Activated CD8-positive, alpha-beta T cell treated with anti-CD3 and anti-CD28 coated beads, Interleukin-2, amount 10 ng/mL, durations not matched to agents 7 days and 5 days (primary cell): Measurements from ENCODE around the gene NKAIN1. TPM values are rescaled to one million over a fixed set of nuclear protein-coding genes. Genes with fewer than 3 reads are reported as not detected.
"Not testable (repeated sequence)": the region's sequence is repeated elsewhere in the genome, so short reads cannot be mapped to it uniquely, and the experiment has no call there.

Experiments used
- ATAC-seq: fragments of 150-1000 bp; cut with Tn5 transposase; one replicate; pipeline ENCODE4 v1.10.0; 2021; ENCODE audit warnings: moderate library complexity
- CTCF ChIA-PET: fragments of 350-600 bp; sonication (Branson Sonifier 250); formaldehyde crosslinking; loops from one replicate; lab custom pipeline; 2021; ENCODE audit warnings: antibody characterized with exemption; lab: Charles Lee
- POLR2A ChIA-PET: fragments of 350-600 bp; sonication (Branson Sonifier 250); formaldehyde crosslinking; loops from one replicate; lab custom pipeline; 2021; ENCODE audit warnings: antibody characterized with exemption; lab: Charles Lee
- DNase-seq: peaks from one replicate; pipeline ENCODE4 v3.0.0-alpha.2; 2020
- H3K27ac Mint-ChIP-seq: one replicate; pipeline ENCODE4 v1.8.0; 2021; ENCODE audit warnings: mild to moderate bottlenecking, mixed read lengths
- H3K27me3 Mint-ChIP-seq: one replicate; pipeline ENCODE4 v1.8.0; 2021; ENCODE audit warnings: low read depth, mixed read lengths
- H3K36me3 Mint-ChIP-seq: one replicate; pipeline ENCODE4 v1.8.0; 2021; ENCODE audit warnings: low read depth, mixed read lengths
- H3K4me1 Mint-ChIP-seq: one replicate; pipeline ENCODE4 v1.8.0; 2021; ENCODE audit warnings: low read depth, mixed read lengths
- H3K4me3 Mint-ChIP-seq: one replicate; pipeline ENCODE4 v1.8.0; 2021; ENCODE audit warnings: mild to moderate bottlenecking, mixed read lengths
- H3K9me3 Mint-ChIP-seq: one replicate; pipeline ENCODE4 v1.8.0; 2022; ENCODE audit warnings: mixed read lengths; ENCODE audit not compliant: insufficient read depth
- total RNA-seq, 2 experiments: library from RNA; stranded (reverse); gene quantifications; one replicate each; pipeline ENCODE4 v1.2.3, GENCODE V29; 2021

NKAIN1 gene
- total RNA-seq, 2 experiments from 2014 or later = 0.63 to 2.0 TPM

DNA sequence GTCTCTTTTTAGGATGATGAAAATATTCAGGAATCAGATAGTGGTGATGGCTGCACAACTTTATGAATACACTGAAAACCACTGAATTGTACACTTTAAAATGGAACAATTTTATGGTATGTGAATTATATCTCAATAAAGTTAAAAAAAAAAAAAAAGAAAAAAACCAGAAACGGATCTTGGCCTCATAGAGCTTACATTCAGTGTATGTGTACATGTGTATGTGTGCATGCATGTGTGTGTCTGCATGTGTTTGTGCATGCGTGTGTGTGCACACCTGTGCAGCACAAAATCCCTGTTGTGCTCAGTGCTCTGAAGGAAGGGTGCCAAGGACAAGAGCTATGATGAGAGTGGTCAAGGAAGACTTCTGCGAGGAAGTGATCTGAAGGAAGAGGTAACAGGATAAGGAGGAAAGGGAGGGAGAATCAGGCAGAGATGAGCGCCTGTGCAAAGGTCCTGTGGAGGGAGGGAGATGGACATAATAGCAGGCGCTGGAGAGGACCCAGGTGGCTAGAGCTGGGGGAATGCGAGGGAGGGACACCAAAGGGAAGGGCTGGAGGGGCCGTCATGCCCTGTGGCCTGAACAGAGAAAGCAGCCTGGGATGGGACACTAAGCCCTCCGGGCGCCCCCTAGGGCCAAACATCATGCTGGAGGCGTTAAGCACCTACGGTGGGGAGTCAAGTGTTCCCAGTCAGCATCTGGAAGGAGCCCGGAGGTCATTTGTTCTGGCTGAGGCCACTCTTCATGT is 25.2 kb downstream of the NKAIN1 start:
- Mint-ChIP-seq H3K4me3 (no peak overlapping the region), H3K27ac (no peak overlapping the region), H3K4me1 (no peaks in the 10 kb centered on the region), H3K27me3 (peaks cover 9% of the 10 kb centered on the region), H3K9me3 (peaks cover 4% of the 10 kb centered on the region), H3K36me3 (no peaks in the 10 kb centered on the region)
- POLR2A ChIA-PET = no interaction called here
- DNase-seq (no peak), ATAC-seq (no peak)
- CTCF ChIA-PET = no interaction called here

DNA sequence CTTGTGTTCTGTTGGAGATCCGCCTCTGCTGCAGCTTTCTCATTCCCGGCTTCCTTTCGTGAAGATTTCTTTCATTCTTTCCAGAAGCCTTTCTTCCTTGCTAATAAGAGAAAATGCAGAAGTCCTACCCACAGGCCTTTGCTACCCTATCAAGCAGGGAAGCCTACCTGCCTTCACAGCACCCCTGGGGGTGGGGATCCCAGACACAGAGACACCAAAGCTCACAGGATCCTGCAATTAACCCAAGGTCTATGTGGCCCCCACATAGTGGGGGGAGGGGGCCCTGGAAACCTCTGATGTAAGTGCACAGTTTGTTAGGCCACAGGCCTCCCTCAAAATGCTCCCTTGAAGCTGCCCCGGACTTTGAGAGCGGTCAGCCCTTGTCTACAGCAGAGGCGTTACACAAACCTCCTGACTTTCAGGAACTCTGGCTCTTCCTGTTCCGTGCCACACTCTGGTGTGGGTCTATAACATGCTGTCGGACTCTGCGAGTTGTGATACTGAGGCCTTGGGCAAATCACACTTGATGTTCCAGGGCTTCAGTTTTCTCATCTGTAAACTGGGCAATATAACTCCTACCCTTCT is 31.2 kb downstream of the NKAIN1 start:
- Mint-ChIP-seq H3K9me3 (peaks cover 4% of the 10 kb centered on the region), H3K36me3 (no peaks in the 10 kb centered on the region), H3K27me3 (peaks cover 7% of the 10 kb centered on the region), H3K4me3 (no peak overlapping the region), H3K4me1 (no peaks in the 10 kb centered on the region), H3K27ac (no peak overlapping the region)
- ChIA-PET POLR2A (no interaction called here), CTCF (no interaction called here)
- no peak for ATAC-seq
- no peak for DNase-seq

DNA sequence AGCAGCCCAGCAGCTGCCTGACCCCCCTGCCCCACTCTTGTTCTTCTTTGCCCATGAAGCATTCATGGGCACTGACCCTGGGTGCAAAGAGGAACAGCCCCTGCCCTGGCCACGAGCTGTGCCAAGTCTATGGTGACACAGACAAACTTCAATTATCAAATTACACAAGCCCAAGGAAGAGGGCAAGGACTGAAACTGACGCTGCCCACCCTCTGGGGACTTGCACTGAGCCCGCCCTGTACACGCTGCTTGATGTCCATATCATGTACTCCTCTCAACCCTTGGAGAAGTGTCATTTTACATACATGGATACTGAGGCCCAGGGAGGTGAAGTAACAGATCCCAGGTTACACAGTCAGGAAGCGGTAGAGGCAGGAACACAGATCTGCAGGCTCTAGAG is 32.1 kb downstream of the NKAIN1 start:
- no peak for ATAC-seq
- no peak for DNase-seq
- ChIA-PET CTCF (no interaction called here), POLR2A (no interaction called here)
- Mint-ChIP-seq H3K9me3 (peaks cover 4% of the 10 kb centered on the region), H3K27ac (no peak overlapping the region), H3K27me3 (peaks cover 5% of the 10 kb centered on the region), H3K4me3 (no peak overlapping the region), H3K4me1 (no peaks in the 10 kb centered on the region), H3K36me3 (no peaks in the 10 kb centered on the region)

DNA sequence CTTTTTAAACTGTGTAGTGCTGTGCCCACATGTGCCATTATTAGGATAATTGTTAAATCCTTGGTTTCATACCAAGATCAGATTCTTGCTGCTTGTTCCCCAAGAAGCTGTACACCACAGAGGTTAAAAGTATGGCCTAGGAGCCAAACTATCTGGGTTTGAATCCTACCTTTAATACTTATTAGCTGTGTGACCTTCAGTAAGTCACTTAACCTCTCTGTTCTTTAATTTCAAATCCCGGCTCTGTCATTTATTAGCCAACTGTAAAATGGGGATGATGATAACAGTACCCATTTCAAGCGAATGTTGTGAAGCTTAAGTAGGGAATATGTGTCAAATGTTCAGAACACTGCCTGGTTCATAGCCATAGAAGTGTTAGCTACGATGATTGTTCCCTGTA is 32.6 kb downstream of the NKAIN1 start:
- DNase-seq = no peak
- Mint-ChIP-seq H3K4me1 (no peaks in the 10 kb centered on the region), H3K27me3 (peaks cover 5% of the 10 kb centered on the region), H3K27ac (no peak overlapping the region), H3K4me3 (no peak overlapping the region), H3K9me3 (peaks cover 3% of the 10 kb centered on the region), H3K36me3 (no peaks in the 10 kb centered on the region)
- ChIA-PET POLR2A (no interaction called here), CTCF (no interaction called here)
- ATAC-seq = no peak

DNA sequence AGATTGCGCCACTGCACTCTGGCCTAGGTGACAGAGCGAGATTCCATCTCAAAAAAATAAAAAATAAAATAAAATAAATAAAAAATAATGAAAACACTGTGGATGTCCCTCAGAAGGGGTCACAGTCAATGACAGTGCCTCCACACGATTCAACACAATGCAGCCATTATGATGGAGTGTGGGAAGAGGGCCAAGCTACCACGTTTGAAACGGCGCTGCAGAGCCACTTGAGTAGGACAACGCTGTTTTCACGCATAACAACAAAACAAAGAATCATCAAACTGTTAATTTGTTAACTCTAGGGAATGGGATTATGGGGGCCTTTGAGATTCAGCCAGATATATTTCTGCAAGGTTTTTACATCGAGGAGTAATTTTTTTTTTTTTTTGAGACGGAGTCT is 36.5 kb downstream of the NKAIN1 start:
- H3K9me3 Mint-ChIP-seq = no peaks in the 10 kb centered on the region
- H3K36me3 Mint-ChIP-seq = no peaks in the 10 kb centered on the region
- H3K27ac Mint-ChIP-seq = no peak overlapping the region
- H3K4me1 Mint-ChIP-seq = no peaks in the 10 kb centered on the region
- H3K4me3 Mint-ChIP-seq = no peak overlapping the region
- peaks cover 4% of the 10 kb centered on the region for H3K27me3 Mint-ChIP-seq
- ChIA-PET POLR2A (no interaction called here), CTCF (no interaction called here)
- ATAC-seq (no peak), DNase-seq (no peak)

DNA sequence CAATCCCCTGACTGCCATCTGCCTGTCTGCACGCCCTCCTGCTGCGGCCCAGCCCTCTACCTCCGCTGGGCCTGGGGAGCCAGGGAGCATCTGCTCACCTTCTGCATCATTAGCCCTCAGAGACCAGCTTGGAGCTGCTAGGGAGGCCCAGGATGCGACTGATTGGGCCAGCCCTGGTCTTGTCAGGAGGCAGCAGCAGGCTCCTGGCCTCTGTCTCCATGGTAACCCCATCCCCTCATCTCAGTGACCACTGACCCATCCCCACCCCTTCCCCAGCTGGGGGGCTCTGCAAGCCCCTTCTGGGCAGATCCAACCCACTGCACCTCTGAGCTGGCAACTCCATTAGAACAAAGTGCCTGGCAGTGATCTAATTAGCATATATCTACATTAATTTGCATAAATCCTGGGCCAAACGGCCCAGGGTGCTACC is 37.7 kb downstream of the NKAIN1 start:
- ChIA-PET POLR2A (no interaction called here), CTCF (no interaction called here)
- H3K36me3 Mint-ChIP-seq = no peaks in the 10 kb centered on the region
- H3K27ac Mint-ChIP-seq = no peak overlapping the region
- peaks cover 4% of the 10 kb centered on the region for H3K27me3 Mint-ChIP-seq
- no peaks in the 10 kb centered on the region for H3K4me1 Mint-ChIP-seq
- DNase-seq = no peak
- ATAC-seq = no peak
- no peaks in the 10 kb centered on the region for H3K9me3 Mint-ChIP-seq
- H3K4me3 Mint-ChIP-seq = no peak overlapping the region

DNA sequence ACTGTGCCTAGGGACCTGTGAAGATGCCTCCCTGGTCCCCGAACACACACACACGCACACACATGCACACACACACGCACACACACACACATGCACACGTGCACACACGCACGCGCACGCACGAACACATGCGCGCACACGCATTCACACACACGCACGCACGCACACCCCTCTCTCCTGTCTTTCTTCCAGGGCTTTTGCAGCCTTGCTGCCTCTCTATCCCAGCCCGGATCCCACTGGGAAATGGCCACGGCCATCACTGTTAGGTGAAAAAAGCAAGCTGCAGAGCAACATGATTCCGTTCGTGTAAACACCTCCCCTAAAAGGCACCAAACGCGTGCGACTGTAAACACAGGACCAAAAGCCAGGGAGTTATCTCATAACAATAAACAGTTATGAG is 39.7 kb downstream of the NKAIN1 start:
- no peak overlapping the region for H3K4me3 Mint-ChIP-seq
- ChIA-PET CTCF (no interaction called here), POLR2A (no interaction called here)
- no peaks in the 10 kb centered on the region for H3K36me3 Mint-ChIP-seq
- ATAC-seq (no peak), DNase-seq (no peak)
- no peak overlapping the region for H3K27ac Mint-ChIP-seq
- H3K4me1 Mint-ChIP-seq = no peaks in the 10 kb centered on the region
- H3K27me3 Mint-ChIP-seq = peaks cover 4% of the 10 kb centered on the region
- no peaks in the 10 kb centered on the region for H3K9me3 Mint-ChIP-seq

DNA sequence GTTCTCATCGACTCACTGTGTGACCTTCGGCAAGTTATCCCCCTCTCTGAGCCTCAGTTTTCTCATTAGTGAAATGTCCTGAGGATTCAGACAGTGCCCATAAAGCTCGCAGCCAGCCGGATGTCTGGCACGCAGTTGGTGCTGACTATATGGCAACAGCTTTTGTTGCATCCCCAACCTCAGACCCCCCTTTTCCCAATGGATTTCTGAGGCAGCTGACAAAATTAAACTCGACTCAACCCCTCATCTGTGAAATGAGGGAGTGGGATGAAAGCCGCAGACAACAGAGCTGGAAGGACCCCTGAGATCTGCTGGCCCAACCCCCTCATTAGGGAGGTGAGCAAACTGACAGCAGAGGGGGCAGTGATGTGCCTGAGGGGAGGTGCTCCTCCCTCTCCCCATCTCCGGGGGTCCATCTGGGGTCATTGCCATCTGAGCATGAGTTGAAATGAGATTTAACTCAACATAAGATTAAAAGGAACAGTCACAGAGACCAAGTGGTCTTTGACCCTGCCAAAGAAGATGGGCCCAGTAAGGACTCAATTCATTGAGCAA is 40.4 kb downstream of the NKAIN1 start:
- H3K36me3 Mint-ChIP-seq = no peaks in the 10 kb centered on the region
- DNase-seq (no peak), ATAC-seq (no peak)
- peaks cover 4% of the 10 kb centered on the region for H3K27me3 Mint-ChIP-seq
- CTCF ChIA-PET = no interaction called here
- no peak overlapping the region for H3K27ac Mint-ChIP-seq
- H3K9me3 Mint-ChIP-seq = no peaks in the 10 kb centered on the region
- H3K4me3 Mint-ChIP-seq = no peak overlapping the region
- POLR2A ChIA-PET = no interaction called here
- no peaks in the 10 kb centered on the region for H3K4me1 Mint-ChIP-seq

DNA sequence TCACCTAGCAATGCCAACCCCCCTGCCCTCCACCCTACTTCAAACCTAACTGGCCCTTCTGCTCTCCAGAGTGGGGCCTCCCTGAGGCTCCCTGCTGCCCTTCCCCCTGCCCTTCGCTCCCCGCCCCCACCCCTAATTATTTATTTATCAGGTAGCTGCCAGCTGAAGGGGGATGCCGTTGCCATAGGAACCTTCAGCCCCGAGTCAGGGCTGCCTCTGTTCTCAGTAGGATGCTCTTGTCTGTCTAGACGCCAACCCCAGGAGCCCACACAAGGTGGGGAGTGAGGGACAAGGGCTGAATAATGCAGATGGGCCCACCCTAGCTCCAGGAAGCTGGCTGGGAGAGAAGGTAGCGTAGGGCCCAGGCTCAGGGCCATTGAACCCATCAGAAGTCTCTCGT is 41.1 kb downstream of the NKAIN1 start:
- H3K9me3 Mint-ChIP-seq = no peaks in the 10 kb centered on the region
- H3K27ac Mint-ChIP-seq = no peak overlapping the region
- POLR2A ChIA-PET = no interaction called here
- DNase-seq (no peak), ATAC-seq (no peak)
- no peaks in the 10 kb centered on the region for H3K4me1 Mint-ChIP-seq
- H3K36me3 Mint-ChIP-seq = no peaks in the 10 kb centered on the region
- H3K27me3 Mint-ChIP-seq = peaks cover 4% of the 10 kb centered on the region
- no peak overlapping the region for H3K4me3 Mint-ChIP-seq
- CTCF ChIA-PET = no interaction called here

DNA sequence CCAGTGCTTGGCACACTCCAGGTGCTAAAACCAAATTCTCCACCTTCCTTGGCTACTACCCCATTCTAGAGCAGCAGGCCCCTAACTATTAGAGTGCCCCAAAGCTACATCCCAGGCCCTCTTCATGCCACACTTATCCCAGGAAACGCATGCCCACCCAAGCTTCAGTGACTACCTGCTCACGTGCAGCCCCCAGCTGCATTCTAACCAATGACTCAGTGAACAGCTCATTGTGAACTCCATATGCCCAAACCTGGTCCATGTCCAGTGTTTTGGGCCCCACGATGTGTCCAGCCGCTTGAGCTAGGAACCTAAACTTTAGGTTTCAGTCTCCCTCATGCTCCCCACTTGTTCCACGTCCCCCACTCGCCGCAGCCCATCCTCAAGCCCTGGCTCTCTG is 41.5 kb downstream of the NKAIN1 start:
- no peak for ATAC-seq
- no peaks in the 10 kb centered on the region for H3K36me3 Mint-ChIP-seq
- ChIA-PET POLR2A (interaction anchor here (0.6 kb wide), 1 partner anchor 8 kb away, joined by 3 read pairs; no protein-coding TSS in a partner anchor), CTCF (interaction anchor here (0.6 to 1.0 kb wide), 2 partner anchors 14 to 340 kb away, joined by 3 read pairs; no protein-coding TSS in a partner anchor)
- H3K9me3 Mint-ChIP-seq = no peaks in the 10 kb centered on the region
- peaks cover 4% of the 10 kb centered on the region for H3K27me3 Mint-ChIP-seq
- DNase-seq = no peak
- H3K4me3 Mint-ChIP-seq = no peak overlapping the region
- no peaks in the 10 kb centered on the region for H3K4me1 Mint-ChIP-seq
- no peak overlapping the region for H3K27ac Mint-ChIP-seq

DNA sequence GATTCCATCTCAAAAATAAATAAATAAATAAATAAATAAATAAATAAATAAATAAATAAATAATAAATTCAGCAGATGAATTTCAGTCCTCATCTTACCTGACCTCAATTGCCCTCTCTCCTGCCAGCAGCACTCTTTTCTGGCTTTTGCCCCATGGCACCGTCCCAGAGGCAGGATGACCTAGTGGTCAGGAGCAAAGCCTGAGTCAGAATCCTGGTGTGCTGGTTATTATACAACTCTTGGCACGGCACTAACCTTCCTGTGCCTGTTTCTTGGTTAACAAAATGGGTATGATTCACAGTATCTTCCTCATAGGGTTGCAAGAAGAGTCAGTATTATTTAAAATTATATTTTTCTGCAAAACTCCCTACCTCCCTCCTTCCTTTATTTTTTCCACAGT is 43.0 kb downstream of the NKAIN1 start:
- no peak overlapping the region for H3K4me3 Mint-ChIP-seq
- H3K9me3 Mint-ChIP-seq = no peaks in the 10 kb centered on the region
- ChIA-PET POLR2A (no interaction called here), CTCF (no interaction called here)
- DNase-seq (no peak), ATAC-seq (no peak)
- H3K27me3 Mint-ChIP-seq = peaks cover 4% of the 10 kb centered on the region
- no peak overlapping the region for H3K27ac Mint-ChIP-seq
- no peaks in the 10 kb centered on the region for H3K4me1 Mint-ChIP-seq
- no peaks in the 10 kb centered on the region for H3K36me3 Mint-ChIP-seq

DNA sequence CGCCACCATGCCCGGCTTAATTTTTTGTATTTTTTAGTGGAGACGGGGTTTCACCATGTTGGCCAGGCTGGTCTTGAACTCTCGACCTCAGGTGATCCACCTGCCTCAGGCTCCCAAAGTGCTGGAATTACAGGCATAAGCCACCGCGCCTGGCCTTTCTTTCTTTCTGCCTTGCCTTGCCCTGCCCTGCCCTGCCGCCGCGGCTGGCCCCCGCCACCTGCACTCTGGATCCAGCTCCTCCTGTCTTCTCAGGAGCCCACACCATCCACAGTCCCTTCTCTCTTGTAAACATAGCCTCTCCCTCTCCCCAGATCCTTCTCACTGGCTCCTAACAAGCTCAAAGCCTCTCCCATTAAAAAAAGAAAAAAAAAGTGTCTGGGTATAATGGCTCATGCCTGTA is 44.4 kb downstream of the NKAIN1 start:
- CTCF ChIA-PET = interaction anchor here (2.1 kb wide), 1 partner anchor 11 kb away, joined by 6 read pairs; no protein-coding TSS in a partner anchor
- H3K27ac Mint-ChIP-seq, H3K4me1 Mint-ChIP-seq, ATAC-seq, DNase-seq, H3K4me3 Mint-ChIP-seq, H3K36me3 Mint-ChIP-seq, POLR2A ChIA-PET, H3K9me3 Mint-ChIP-seq, H3K27me3 Mint-ChIP-seq: not testable (repeated sequence)
